Measurements from ENCODE around the gene SLC25A1. TPM values are rescaled to one million over a fixed set of nuclear protein-coding genes. Genes with fewer than 3 reads are reported as not detected.

SLC25A1 gene
- total and polyA plus RNA-seq, 2 experiments from 2014 or later, result 187 to 422 TPM

GRCh38 chr22:19169947-19170318, 8.6 kb downstream of the SLC25A1 start:
- Histone ChIP-seq H3K9me2 (replicated peaks; ENCODE audit: insufficient read depth) (no peaks in the 10 kb centered on the region), H3K9me3 (ENCODE audit: low read depth) (no peaks in the 10 kb centered on the region), H2AFZ (no peak overlapping the region), H3K4me3 (no peak overlapping the region), H4K20me1 (ENCODE audit: insufficient read depth, poor library complexity, severe bottlenecking) (no peaks in the 10 kb centered on the region), H3K4me1 (ENCODE audit: insufficient read depth) (peaks cover 21% of the 10 kb centered on the region), H3K27me3 (peaks cover 34% of the 10 kb centered on the region), H3K27ac (no peak overlapping the region), H3K4me2 (peak overlapping the region; percentile 80), H3K36me3 (replicated peaks; ENCODE audit: insufficient read depth, low read depth) (no peaks in the 10 kb centered on the region), H3K79me2 (peaks cover 34% of the 10 kb centered on the region)
- WGBS (ENCODE audit: low lambda C conversion rate, missing lambda C conversion rate), result 48% methylated on average over 6 of the region's 7 CpGs
- TF ChIP-seq EZH2phosphoT487 (IDR thresholded peaks at IDR 0.05; ENCODE audit: low read depth, severe bottlenecking, unreplicated experiment) (no peak), CTCF (IDR thresholded peaks at IDR 0.05; ENCODE audit: poor library complexity) (no peak), EZH2 (IDR thresholded peaks at IDR 0.05; ENCODE audit: borderline replicate concordance) (no peak)
- no peak for DNase-seq (ENCODE audit: low spot score)

GRCh38 chr22:19169002-19169946, 9.3 kb downstream of the SLC25A1 start:
- H3K36me3 ChIP-seq (replicated peaks; ENCODE audit: insufficient read depth, low read depth), result no peaks in the 10 kb centered on the region
- H3K27me3 ChIP-seq, result peaks cover 34% of the 10 kb centered on the region
- DNase-seq (ENCODE audit: low spot score), result peak; percentile 38
- H2AFZ ChIP-seq, result peak overlapping the region; percentile 55
- H3K79me2 ChIP-seq, result peaks cover 29% of the 10 kb centered on the region
- TF ChIP-seq EZH2phosphoT487 (IDR thresholded peaks at IDR 0.05; ENCODE audit: low read depth, severe bottlenecking, unreplicated experiment), result peak; percentile 9
- TF ChIP-seq EZH2 (IDR thresholded peaks at IDR 0.05; ENCODE audit: borderline replicate concordance), result peak; percentile 86
- no peak for TF ChIP-seq CTCF (IDR thresholded peaks at IDR 0.05; ENCODE audit: poor library complexity)
- H4K20me1 ChIP-seq (ENCODE audit: insufficient read depth, poor library complexity, severe bottlenecking), result no peaks in the 10 kb centered on the region
- H3K27ac ChIP-seq, result no peak overlapping the region
- H3K9me2 ChIP-seq (replicated peaks; ENCODE audit: insufficient read depth), result no peaks in the 10 kb centered on the region
- peaks cover 18% of the 10 kb centered on the region for H3K4me1 ChIP-seq (ENCODE audit: insufficient read depth)
- H3K4me2 ChIP-seq, result peak overlapping the region; percentile 80
- WGBS (ENCODE audit: low lambda C conversion rate, missing lambda C conversion rate), result 10% methylated on average over 47 of the region's 58 CpGs
- no peaks in the 10 kb centered on the region for H3K9me3 ChIP-seq (ENCODE audit: low read depth)
- no peak overlapping the region for H3K4me3 ChIP-seq

GRCh38 chr22:19168088-19168890, 10.2 kb downstream of the SLC25A1 start:
- peak; percentile 39 for DNase-seq (ENCODE audit: low spot score)
- Histone ChIP-seq H3K9me3 (ENCODE audit: low read depth) (no peaks in the 10 kb centered on the region), H3K27ac (no peak overlapping the region), H3K79me2 (peaks cover 22% of the 10 kb centered on the region), H3K27me3 (peaks cover 34% of the 10 kb centered on the region), H3K9me2 (replicated peaks; ENCODE audit: insufficient read depth) (no peaks in the 10 kb centered on the region), H3K4me1 (ENCODE audit: insufficient read depth) (peaks cover 18% of the 10 kb centered on the region), H3K36me3 (replicated peaks; ENCODE audit: insufficient read depth, low read depth) (no peaks in the 10 kb centered on the region), H3K4me3 (no peak overlapping the region), H3K4me2 (no peak overlapping the region), H4K20me1 (ENCODE audit: insufficient read depth, poor library complexity, severe bottlenecking) (no peaks in the 10 kb centered on the region), H2AFZ (no peak overlapping the region)
- WGBS (ENCODE audit: low lambda C conversion rate, missing lambda C conversion rate), result 69% methylated on average over 17 of the region's 17 CpGs
- TF ChIP-seq CTCF (IDR thresholded peaks at IDR 0.05; ENCODE audit: poor library complexity) (peak; percentile 15), EZH2phosphoT487 (IDR thresholded peaks at IDR 0.05; ENCODE audit: low read depth, severe bottlenecking, unreplicated experiment) (no peak), EZH2 (IDR thresholded peaks at IDR 0.05; ENCODE audit: borderline replicate concordance) (no peak)
